C4-2B (cell line): ENCODE data around the gene MMP25.

Experiments
- ZFX ChIP-seq: fragments of 450-650 bp; IDR thresholded peaks from 2 replicates; pipeline ENCODE4 v1.6.1; 2017
- TF ChIP-seq, protein P1 (sequence below): fragments of 450-650 bp; conservative IDR thresholded peaks from 2 replicates; pipeline ENCODE4 v1.5.1; 2017; ENCODE audit warnings: mild to moderate bottlenecking

DNA sequence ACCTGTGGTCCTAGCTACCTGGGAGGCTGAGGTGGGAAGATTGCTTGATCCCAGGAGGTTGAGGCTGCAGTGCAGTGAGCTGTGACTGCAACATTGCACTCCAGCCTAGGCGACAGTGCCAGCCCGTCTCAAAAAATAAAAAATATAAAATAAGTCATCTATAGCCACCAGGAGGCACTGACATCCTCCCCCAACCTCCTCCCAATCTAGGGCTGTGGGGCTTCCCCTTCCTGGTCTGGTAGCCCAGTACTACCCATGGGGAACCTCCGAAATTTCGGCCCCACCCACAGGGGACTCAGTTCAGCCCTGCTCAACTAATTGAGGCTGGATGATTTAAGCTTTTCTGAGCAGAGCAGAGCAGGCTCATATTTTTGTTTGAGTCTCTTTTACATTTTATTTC is 49.5 kb downstream of the MMP25 start:
- TF ChIP-seq, protein P1, sequence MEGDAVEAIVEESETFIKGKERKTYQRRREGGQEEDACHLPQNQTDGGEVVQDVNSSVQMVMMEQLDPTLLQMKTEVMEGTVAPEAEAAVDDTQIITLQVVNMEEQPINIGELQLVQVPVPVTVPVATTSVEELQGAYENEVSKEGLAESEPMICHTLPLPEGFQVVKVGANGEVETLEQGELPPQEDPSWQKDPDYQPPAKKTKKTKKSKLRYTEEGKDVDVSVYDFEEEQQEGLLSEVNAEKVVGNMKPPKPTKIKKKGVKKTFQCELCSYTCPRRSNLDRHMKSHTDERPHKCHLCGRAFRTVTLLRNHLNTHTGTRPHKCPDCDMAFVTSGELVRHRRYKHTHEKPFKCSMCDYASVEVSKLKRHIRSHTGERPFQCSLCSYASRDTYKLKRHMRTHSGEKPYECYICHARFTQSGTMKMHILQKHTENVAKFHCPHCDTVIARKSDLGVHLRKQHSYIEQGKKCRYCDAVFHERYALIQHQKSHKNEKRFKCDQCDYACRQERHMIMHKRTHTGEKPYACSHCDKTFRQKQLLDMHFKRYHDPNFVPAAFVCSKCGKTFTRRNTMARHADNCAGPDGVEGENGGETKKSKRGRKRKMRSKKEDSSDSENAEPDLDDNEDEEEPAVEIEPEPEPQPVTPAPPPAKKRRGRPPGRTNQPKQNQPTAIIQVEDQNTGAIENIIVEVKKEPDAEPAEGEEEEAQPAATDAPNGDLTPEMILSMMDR, result peak; percentile 28
- TF ChIP-seq ZFX, result no peak
